ENCODE data around the gene TSLP. TPM values are rescaled to one million over a fixed set of nuclear protein-coding genes. Genes with fewer than 3 reads are reported as not detected.
A peak's percentile ranks its signal among the peaks of the same experiment; 100 is the strongest.

Gene TSLP
- total and polyA plus RNA-seq, 2 of the 8 experiments (the other 6 are each of a cell fraction or from before 2014, with no cell fraction given), result 0.39 to 1.9 TPM

DNA sequence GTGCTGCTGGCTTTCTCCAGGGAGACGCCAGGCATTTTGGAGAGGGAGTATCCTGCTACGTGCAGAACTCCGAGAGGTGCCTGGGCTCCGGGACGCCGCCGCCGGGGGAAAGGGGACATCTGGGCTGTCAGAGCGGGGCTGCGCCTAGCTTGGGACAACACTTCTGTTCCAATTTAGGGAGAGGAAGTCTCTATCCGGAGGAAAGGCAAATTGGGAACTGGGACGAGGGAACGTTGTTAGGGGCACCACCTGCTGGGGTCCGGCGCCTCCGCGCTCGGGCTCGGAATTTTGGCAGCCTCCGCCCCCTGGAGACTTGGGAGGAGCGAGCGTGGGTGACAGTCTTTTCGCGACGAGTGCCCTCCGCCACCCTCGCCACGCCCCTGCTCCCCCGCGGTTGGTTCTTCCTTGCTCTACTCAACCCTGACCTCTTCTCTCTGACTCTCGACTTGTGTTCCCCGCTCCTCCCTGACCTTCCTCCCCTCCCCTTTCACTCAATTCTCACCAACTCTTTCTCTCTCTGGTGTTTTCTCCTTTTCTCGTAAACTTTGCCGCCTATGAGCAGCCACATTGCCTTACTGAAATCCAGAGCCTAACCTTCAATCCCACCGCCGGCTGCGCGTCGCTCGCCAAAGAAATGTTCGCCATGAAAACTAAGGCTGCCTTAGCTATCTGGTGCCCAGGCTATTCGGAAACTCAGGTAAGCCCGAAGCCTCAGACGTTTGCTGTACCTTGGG, 1.6 kb downstream of the TSLP start (continued):
- TF ChIP-seq TAF1 (IDR thresholded peaks at IDR 0.05; ENCODE audit: low read depth, low read length) (peak; percentile 16; the same call in 1 of the 2 replicates), FOSL1 (IDR thresholded peaks at IDR 0.05; ENCODE audit: insufficient read depth, low read depth, low read length) (no peak), RXRA (IDR thresholded peaks at IDR 0.05; ENCODE audit: insufficient read depth, low read depth, low read length) (no peak), SIRT6 (IDR thresholded peaks at IDR 0.05; ENCODE audit: low read length) (no peak), RFX5 (IDR thresholded peaks at IDR 0.05; ENCODE audit: borderline replicate concordance, low read depth, low read length) (no peak), RAD21 (IDR thresholded peaks at IDR 0.05 in 1 of 2, conservative IDR thresholded peaks at IDR 0.05 in 1 of 2; ENCODE audit: low read depth in 2 of 2, low read length in 2 of 2) (no peak), KDM4A (IDR thresholded peaks at IDR 0.05; ENCODE audit: low read depth, low read length, severe bottlenecking) (peak; percentile 91), SAP30 (IDR thresholded peaks at IDR 0.05; ENCODE audit: insufficient read depth, insufficient replicate concordance, low read length) (no peak), RNF2 (IDR thresholded peaks at IDR 0.05; ENCODE audit: borderline replicate concordance, low read depth, low read length, missing control alignments, poor library complexity, severe bottlenecking) (no peak), JUN (IDR thresholded peaks at IDR 0.05; ENCODE audit: low read depth, low read length) (no peak), BRCA1 (IDR thresholded peaks at IDR 0.05; ENCODE audit: low read depth, low read length) (no peak), SP2 (IDR thresholded peaks at IDR 0.05; ENCODE audit: low read length) (no peak), RBBP5 (IDR thresholded peaks at IDR 0.05; ENCODE audit: borderline replicate concordance, low read depth, low read length) (peak; percentile 59; the same call in 1 of the 2 replicates)
